ENCODE measurements around the gene MYH11.
"Not testable (repeated sequence)": the region's sequence is repeated elsewhere in the genome, so short reads cannot be mapped to it uniquely, and the experiment has no call there.

MYH11 gene

DNA sequence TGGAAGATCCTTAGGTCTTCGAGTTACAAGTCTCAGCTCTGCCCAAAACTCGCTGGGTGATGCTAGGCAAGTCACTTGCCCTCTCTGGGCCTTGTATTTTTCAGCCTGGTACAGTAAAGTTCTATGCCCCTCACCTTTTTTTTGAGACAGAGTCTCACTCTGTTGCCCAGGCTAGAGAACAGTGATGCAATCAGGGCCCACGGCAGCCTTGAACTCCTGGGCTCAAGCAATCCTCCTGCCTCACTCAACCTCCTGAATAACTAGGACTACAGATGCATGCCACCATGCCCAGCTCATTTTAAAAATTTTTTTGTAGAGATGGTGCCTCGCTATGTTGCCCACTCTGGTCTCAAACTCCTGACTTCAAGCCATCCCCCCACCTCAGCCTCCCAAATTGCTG, 3.8 kb downstream of the MYH11 start:
- Histone ChIP-seq H3K4me1 (ENCODE audit: control insufficient read depth, insufficient read depth, low read length) (no peaks in the 10 kb centered on the region), H3K9ac (ENCODE audit: low read length) (no peak overlapping the region), H3K36me3 (ENCODE audit: control insufficient read depth, insufficient read depth, low read length) (no peaks in the 10 kb centered on the region), H3K27me3 (ENCODE audit: control insufficient read depth, insufficient read depth, low read length) (peaks cover 19% of the 10 kb centered on the region), H3K4me3 (ENCODE audit: low read length) (no peak overlapping the region), H3K9me3 (ENCODE audit: control insufficient read depth, low read length) (no peaks in the 10 kb centered on the region)

DNA sequence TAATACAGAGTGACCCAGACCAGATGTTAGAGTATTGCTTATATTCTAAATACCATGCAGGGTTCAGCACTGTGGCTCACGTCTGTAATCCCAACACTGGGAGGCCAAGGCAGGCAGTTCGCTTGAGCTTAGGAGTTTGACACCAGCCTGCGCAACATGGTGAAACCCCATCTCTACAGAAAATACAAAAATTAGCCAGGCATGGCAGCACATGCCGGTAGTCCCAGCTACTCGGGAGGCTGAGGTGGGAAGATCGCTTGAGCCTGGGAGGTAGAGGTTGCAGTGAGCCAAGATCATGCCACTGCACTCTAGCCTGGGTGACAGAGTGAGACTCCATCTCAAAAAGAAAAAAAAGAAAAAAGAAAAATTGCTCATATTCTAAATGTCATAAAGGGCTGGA, 6.3 kb downstream of the MYH11 start:
- H3K9me3 ChIP-seq (ENCODE audit: control insufficient read depth, low read length); H3K4me1 ChIP-seq (ENCODE audit: control insufficient read depth, insufficient read depth, low read length); H3K36me3 ChIP-seq (ENCODE audit: control insufficient read depth, insufficient read depth, low read length); H3K27me3 ChIP-seq (ENCODE audit: control insufficient read depth, insufficient read depth, low read length); H3K9ac ChIP-seq (ENCODE audit: low read length); H3K4me3 ChIP-seq (ENCODE audit: low read length): not testable (repeated sequence)

DNA sequence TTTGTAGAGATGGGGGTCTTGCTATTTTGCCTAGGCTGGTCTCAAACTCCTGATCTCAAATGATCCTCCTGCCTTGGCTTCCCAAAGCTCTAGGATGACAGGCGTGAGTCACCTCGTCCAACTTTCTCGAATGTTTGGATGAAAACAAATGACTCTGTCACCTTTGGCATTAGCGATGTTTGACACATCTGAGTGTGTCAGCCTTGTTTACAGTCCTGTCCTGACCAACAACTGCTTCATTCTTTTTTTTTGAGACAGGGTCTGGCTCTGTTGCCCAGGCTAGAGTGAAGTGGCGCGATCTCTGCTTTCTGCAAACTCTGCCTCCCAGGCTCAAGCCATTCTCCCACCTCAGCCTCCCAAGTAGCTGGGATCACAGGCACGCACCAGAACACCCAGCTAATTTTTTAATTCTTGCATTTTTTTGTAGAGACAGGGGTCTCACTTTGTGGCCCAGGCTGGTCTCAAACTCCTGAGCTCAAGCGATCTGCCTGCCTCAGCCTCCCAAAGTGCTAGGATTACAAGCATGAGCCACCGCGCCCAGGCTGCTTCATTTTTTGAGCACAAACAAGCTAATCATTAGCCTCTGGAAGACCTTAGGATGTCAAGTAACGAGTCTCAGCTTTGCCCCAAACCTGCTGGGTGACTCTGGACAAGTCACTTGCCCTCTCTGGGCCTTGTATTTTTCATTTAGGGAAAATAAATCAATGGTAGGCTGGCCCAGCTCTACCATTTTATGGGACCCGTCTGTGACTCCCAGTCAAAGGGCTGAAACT, 7.4 kb downstream of the MYH11 start:
- H3K36me3 ChIP-seq (ENCODE audit: control insufficient read depth, insufficient read depth, low read length): no peaks in the 10 kb centered on the region
- H3K9ac ChIP-seq (ENCODE audit: low read length): no peak overlapping the region
- H3K4me1 ChIP-seq (ENCODE audit: control insufficient read depth, insufficient read depth, low read length): no peaks in the 10 kb centered on the region
- no peaks in the 10 kb centered on the region for H3K27me3 ChIP-seq (ENCODE audit: control insufficient read depth, insufficient read depth, low read length)
- no peak overlapping the region for H3K4me3 ChIP-seq (ENCODE audit: low read length)
- H3K9me3 ChIP-seq (ENCODE audit: control insufficient read depth, low read length): no peaks in the 10 kb centered on the region

DNA sequence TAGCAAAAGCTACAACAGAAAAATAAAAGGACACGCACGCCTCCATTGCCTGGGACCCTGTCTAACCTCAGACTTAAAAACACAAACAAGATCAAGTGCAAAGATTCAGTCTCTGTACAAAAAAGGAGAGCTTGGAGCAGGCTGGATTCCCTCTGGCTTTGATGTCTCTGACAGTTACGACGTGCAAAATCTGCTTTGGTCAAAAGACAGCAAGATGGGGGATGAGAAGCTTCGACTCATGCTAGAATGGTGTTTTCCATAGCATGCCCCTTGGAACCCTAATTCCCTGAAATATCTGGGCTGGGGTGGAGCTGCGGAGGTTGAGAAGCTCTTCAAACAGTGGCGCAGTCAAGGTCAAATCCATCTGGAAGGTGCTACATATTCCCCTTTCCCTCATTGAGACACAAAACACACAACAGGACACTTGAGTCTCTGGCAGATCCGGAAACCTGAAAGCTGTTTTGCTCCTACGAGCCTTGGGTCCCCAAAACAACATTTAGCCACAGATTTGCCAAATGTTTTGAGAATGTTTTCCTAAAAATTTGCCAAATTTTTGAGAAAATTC, 9.1 kb downstream of the MYH11 start:
- Histone ChIP-seq H3K36me3 (ENCODE audit: control insufficient read depth, insufficient read depth, low read length) (no peaks in the 10 kb centered on the region), H3K9me3 (ENCODE audit: control insufficient read depth, low read length) (no peaks in the 10 kb centered on the region), H3K4me3 (ENCODE audit: low read length) (no peak overlapping the region), H3K9ac (ENCODE audit: low read length) (no peak overlapping the region), H3K4me1 (ENCODE audit: control insufficient read depth, insufficient read depth, low read length) (no peaks in the 10 kb centered on the region), H3K27me3 (ENCODE audit: control insufficient read depth, insufficient read depth, low read length) (no peaks in the 10 kb centered on the region)

DNA sequence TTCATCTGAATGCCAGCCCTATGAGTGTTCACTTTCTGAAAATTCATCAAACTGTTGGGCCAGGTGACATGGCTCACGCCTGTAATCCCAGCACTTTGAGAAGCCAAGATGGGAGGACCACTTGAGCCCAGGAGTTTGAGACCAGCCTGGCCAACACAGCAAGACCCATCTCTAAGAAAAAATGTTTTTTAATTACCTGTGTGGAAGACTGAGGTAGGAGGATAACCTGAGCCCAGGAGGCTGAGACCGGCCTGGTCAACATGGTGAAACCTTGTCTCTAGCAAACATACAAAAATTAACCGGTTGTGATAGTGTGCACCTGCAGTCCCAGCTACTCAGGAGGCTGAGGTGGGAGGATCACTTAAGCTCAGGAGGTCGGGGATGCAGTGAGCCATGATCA, 10.3 kb downstream of the MYH11 start:
- Histone ChIP-seq H3K27me3 (ENCODE audit: control insufficient read depth, insufficient read depth, low read length) (no peaks in the 10 kb centered on the region), H3K9ac (ENCODE audit: low read length) (no peak overlapping the region), H3K4me3 (ENCODE audit: low read length) (no peak overlapping the region), H3K9me3 (ENCODE audit: control insufficient read depth, low read length) (no peaks in the 10 kb centered on the region), H3K36me3 (ENCODE audit: control insufficient read depth, insufficient read depth, low read length) (no peaks in the 10 kb centered on the region), H3K4me1 (ENCODE audit: control insufficient read depth, insufficient read depth, low read length) (no peaks in the 10 kb centered on the region)

DNA sequence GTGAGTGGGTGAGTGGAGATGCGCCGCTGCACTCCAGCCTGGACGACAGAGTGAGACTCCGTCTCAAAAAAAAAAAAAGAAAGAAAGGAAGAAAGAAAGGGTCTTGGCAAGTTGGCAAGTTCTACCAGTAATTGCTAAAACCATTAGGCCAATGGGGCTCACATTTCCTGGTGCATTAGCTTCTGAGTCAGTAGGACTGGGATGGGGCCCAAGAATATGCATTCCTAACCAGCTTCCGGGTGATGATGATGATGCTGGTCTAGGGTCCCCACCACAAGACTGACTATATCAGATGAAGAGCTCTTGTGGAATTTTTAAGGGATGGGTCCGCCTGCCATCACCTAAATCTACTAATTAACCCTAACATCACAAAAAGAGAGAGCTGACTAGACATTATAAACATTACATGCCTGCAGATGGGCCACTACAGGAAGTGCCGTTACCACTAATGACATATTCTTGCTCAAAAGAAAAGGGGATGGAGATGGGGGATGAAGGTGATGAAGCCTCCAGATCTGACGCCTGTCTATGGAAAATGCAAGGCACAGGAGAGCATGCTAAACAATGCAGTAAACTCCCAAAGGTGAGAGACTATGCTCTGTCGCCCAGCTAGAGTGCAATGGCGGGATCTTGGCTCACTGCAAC, 13.1 kb downstream of the MYH11 start:
- H3K9ac ChIP-seq (ENCODE audit: low read length): no peak overlapping the region
- H3K4me3 ChIP-seq (ENCODE audit: low read length): no peak overlapping the region
- no peaks in the 10 kb centered on the region for H3K9me3 ChIP-seq (ENCODE audit: control insufficient read depth, low read length)
- H3K4me1 ChIP-seq (ENCODE audit: control insufficient read depth, insufficient read depth, low read length): no peaks in the 10 kb centered on the region
- H3K27me3 ChIP-seq (ENCODE audit: control insufficient read depth, insufficient read depth, low read length): no peaks in the 10 kb centered on the region
- no peaks in the 10 kb centered on the region for H3K36me3 ChIP-seq (ENCODE audit: control insufficient read depth, insufficient read depth, low read length)

DNA sequence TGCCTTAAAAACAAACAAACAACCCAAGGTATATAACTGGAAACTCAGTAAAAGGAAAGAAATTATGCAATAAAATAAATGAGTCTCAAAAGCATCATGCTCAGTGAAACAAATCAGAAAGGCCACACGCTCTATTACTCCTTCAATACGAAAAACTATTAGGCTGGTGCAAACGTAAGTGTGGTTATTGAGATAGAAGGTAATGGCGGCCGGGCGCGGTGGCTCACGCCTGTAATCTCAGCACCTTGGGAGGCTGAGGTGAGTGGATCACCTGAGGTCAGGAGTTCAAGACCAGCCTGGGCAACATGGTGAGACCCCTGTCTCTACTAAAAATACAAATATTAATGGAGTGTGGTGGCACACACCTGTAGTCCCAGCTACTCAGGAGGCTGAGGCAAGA, 17.6 kb downstream of the MYH11 start:
- H3K9ac ChIP-seq (ENCODE audit: low read length); H3K4me3 ChIP-seq (ENCODE audit: low read length); H3K27me3 ChIP-seq (ENCODE audit: control insufficient read depth, insufficient read depth, low read length); H3K9me3 ChIP-seq (ENCODE audit: control insufficient read depth, low read length); H3K36me3 ChIP-seq (ENCODE audit: control insufficient read depth, insufficient read depth, low read length); H3K4me1 ChIP-seq (ENCODE audit: control insufficient read depth, insufficient read depth, low read length): not testable (repeated sequence)

DNA sequence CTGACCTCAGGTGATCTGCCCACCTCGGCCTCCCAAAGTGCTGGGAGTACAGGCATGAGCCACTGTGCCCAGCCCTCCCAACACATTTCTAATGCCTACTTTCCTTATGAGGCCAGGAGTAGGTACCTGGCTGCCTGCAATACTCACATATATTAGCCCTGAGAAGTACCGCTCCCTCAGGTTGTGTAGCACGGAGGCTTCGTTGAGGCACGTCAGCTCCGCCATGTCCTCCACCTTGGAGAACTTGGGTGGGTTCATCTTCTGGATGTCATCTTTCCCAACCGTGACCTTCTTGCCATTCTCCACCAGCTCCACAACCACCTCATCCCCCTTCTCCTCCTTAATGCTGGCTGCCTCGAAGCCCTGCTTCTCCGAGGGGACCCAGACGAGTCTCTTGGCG, 19.1 kb downstream of the MYH11 start:
- Histone ChIP-seq H3K4me1 (ENCODE audit: control insufficient read depth, insufficient read depth, low read length) (no peaks in the 10 kb centered on the region), H3K9me3 (ENCODE audit: control insufficient read depth, low read length) (no peaks in the 10 kb centered on the region), H3K36me3 (ENCODE audit: control insufficient read depth, insufficient read depth, low read length) (no peaks in the 10 kb centered on the region), H3K4me3 (ENCODE audit: low read length) (no peak overlapping the region), H3K9ac (ENCODE audit: low read length) (no peak overlapping the region), H3K27me3 (ENCODE audit: control insufficient read depth, insufficient read depth, low read length) (no peaks in the 10 kb centered on the region)

DNA sequence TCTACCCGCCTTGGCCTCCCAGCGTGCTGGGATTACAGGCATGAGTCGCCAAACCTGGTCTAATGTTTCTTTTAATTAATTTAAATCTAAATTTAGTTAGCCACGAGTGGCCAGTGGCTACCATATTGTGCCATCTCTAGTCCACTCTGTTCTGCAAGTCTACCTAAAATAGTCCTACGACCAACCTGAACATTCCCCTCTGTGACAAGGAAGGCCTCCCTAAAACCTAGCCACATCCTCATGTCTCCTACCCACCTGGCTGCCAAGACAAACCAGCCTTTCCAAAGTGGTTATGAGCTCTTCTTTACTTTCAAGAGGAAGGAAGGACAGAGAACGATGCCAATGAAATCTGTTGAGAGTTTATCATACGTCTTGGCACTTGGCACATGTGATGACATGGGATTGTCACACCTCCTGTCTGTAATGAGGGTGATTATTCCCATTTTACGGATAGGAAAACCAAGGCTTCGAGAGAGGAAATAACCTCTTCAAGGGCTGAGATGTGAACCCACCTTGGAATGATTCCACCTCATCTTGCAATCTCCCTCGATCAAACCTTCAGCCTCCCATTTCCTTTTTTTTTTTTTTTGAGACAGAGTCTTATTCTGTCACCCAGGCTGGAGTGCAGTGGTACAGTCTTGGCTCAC, 19.7 kb downstream of the MYH11 start:
- no peak overlapping the region for H3K4me3 ChIP-seq (ENCODE audit: low read length)
- H3K36me3 ChIP-seq (ENCODE audit: control insufficient read depth, insufficient read depth, low read length): no peaks in the 10 kb centered on the region
- no peaks in the 10 kb centered on the region for H3K4me1 ChIP-seq (ENCODE audit: control insufficient read depth, insufficient read depth, low read length)

DNA sequence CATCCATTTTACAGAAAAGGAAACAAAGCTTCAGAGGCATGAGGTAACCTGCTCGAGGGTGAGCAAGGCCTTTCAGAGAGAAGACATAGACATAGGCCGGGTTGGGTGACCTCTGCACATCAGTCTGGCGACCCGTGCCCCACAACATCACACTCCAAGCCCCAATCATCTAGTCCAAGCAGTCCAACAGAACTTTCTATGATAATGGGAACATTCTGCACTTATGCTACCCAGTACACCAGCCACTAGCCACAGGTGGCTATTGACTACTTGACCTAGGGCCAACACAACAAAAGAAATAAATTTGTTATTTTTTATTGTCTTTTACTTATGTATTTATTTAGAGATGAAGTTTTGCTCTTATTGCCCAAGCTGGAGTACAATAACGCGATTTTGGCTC, 20.8 kb downstream of the MYH11 start:
- Histone ChIP-seq H3K36me3 (ENCODE audit: control insufficient read depth, insufficient read depth, low read length) (no peaks in the 10 kb centered on the region), H3K4me3 (ENCODE audit: low read length) (no peak overlapping the region), H3K4me1 (ENCODE audit: control insufficient read depth, insufficient read depth, low read length) (no peaks in the 10 kb centered on the region), H3K9me3 (ENCODE audit: control insufficient read depth, low read length) (no peaks in the 10 kb centered on the region), H3K9ac (ENCODE audit: low read length) (no peak overlapping the region), H3K27me3 (ENCODE audit: control insufficient read depth, insufficient read depth, low read length) (no peaks in the 10 kb centered on the region)

More for the DNA sequence above, 19.7 kb downstream of the MYH11 start:
- no peaks in the 10 kb centered on the region for H3K27me3 ChIP-seq (ENCODE audit: control insufficient read depth, insufficient read depth, low read length)
- no peak overlapping the region for H3K9ac ChIP-seq (ENCODE audit: low read length)
- H3K9me3 ChIP-seq (ENCODE audit: control insufficient read depth, low read length): no peaks in the 10 kb centered on the region

DNA sequence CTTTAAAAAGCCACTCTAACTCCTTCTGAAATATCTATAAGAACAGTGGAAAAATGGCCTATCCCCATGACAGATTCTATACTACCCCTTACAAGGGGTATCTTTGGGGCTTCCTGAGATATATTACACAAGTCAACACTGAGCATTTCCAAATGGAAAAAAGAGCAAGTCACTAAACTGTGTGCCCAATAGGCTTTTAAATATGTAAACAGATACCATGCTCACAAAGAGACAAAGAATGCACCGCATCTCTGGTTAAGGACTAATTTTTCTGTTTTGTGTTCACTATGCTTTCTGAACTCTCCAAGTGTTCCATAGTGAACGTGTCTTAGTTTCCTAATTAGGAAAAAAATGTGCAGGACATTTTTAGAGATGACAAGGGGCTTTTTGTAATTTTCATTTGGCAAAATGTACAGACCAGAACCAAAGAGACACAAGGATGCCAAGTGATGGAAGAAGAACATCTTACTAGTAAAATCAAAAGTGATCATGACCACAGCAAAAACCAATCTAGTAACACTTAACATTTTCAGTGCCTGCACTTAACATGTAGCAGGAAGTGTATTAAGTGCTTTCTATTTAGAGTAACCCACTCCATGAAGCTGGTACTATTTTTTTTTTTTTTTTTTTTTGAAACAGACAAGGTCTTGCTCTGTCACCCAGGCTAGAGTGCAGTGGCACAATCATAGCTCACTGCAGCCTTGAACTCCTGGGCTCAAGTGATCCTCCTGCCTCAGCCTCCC, 21.5 kb downstream of the MYH11 start:
- no peaks in the 10 kb centered on the region for H3K9me3 ChIP-seq (ENCODE audit: control insufficient read depth, low read length)
- no peaks in the 10 kb centered on the region for H3K27me3 ChIP-seq (ENCODE audit: control insufficient read depth, insufficient read depth, low read length)
- no peak overlapping the region for H3K4me3 ChIP-seq (ENCODE audit: low read length)
- H3K36me3 ChIP-seq (ENCODE audit: control insufficient read depth, insufficient read depth, low read length): no peaks in the 10 kb centered on the region
- no peaks in the 10 kb centered on the region for H3K4me1 ChIP-seq (ENCODE audit: control insufficient read depth, insufficient read depth, low read length)
- no peak overlapping the region for H3K9ac ChIP-seq (ENCODE audit: low read length)

DNA sequence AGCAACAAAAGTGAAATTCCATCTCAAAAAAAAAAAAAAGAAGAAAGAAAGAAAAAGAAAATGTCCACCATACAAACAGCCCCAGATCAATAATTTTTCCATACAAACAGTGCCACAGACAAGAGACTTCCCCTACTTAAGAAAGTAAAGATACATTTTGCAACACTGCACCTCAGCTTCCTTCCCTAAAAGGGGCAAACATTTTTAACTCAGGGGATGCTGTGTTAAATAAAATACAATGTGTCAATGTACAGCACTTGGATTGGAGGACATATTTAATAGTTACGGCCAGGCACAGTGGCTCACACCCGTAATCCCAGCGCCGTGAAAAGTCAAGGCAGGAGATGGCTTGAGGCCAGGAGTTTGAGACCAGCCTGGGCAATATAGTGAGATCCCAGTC, 22.3 kb downstream of the MYH11 start:
- Histone ChIP-seq H3K4me1 (ENCODE audit: control insufficient read depth, insufficient read depth, low read length) (no peaks in the 10 kb centered on the region), H3K9me3 (ENCODE audit: control insufficient read depth, low read length) (no peaks in the 10 kb centered on the region), H3K27me3 (ENCODE audit: control insufficient read depth, insufficient read depth, low read length) (no peaks in the 10 kb centered on the region), H3K4me3 (ENCODE audit: low read length) (no peak overlapping the region), H3K36me3 (ENCODE audit: control insufficient read depth, insufficient read depth, low read length) (no peaks in the 10 kb centered on the region), H3K9ac (ENCODE audit: low read length) (no peak overlapping the region)

Measured in mucosa of stomach (tissue), 1 donor.